B cell (primary cell): ENCODE results near the gene COL26A1.

Experiments
- CTCF ChIP-seq: fragments of 200-600 bp; IDR thresholded peaks from one replicate; pipeline ENCODE4 v1.8.0; 2022; ENCODE audit warnings: antibody characterized with exemption, mild to moderate bottlenecking
- EZH2 ChIP-seq: IDR thresholded peaks from 2 replicates; pipeline ENCODE4 v1.6.1; 2012; ENCODE audit warnings: borderline replicate concordance, low read depth, mild to moderate bottlenecking, moderate library complexity, low read length; ENCODE audit not compliant: insufficient read depth, poor library complexity, severe bottlenecking

DNA sequence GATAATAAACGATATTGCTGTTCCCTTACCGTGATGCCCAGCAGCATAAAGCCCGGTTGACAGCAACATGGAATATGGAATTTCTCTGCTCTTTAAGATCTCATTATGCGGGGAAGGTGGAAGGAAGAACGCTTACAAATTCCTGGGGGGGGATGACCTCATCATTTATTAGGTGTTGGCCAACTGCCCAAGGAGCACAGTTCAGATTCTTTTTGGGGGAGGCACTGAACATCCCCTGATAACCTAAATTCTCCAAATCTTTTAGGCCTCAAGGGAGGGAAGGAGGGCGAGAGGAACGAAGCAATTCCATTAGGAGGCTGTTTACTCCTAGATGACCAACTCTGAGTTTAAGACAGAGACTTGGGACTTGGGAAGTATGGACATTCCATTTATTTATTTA, 5.2 kb upstream of the COL26A1 start:
- no peak for TF ChIP-seq CTCF
- TF ChIP-seq EZH2, result no peak
